Measurements from ENCODE around the gene MYOZ2. TPM values are rescaled to one million over a fixed set of nuclear protein-coding genes. Genes with fewer than 3 reads are reported as not detected.

Gene MYOZ2
- total and polyA plus RNA-seq, 2 of the 13 experiments (the other 11 are each of a cell fraction or from before 2014, with no cell fraction given): 0.03 TPM; not detected in 1

GRCh38 chr4:119212964-119213606 is 77.5 kb downstream of the MYOZ2 start (continued):
- TF ChIP-seq, protein P1, sequence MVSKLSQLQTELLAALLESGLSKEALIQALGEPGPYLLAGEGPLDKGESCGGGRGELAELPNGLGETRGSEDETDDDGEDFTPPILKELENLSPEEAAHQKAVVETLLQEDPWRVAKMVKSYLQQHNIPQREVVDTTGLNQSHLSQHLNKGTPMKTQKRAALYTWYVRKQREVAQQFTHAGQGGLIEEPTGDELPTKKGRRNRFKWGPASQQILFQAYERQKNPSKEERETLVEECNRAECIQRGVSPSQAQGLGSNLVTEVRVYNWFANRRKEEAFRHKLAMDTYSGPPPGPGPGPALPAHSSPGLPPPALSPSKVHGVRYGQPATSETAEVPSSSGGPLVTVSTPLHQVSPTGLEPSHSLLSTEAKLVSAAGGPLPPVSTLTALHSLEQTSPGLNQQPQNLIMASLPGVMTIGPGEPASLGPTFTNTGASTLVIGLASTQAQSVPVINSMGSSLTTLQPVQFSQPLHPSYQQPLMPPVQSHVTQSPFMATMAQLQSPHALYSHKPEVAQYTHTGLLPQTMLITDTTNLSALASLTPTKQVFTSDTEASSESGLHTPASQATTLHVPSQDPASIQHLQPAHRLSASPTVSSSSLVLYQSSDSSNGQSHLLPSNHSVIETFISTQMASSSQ (IDR thresholded peaks at IDR 0.05; ENCODE audit: low read depth): no peak; the same call in 1 of the 2 replicates
- TF ChIP-seq, protein P1 (CRISPR knock-in tag; IDR thresholded peaks at IDR 0.05; ENCODE audit: borderline replicate concordance): no peak; the same call in 1 of the 2 replicates
- TF ChIP-seq ZNF274 (CRISPR knock-in tag; IDR thresholded peaks at IDR 0.05) (peak; percentile 80), HES4 (CRISPR knock-in tag; IDR thresholded peaks at IDR 0.05; ENCODE audit: borderline replicate concordance) (no peak), MXI1 (IDR thresholded peaks at IDR 0.05; ENCODE audit: borderline replicate concordance, low read depth, low read length) (no peak), ZNF780A (CRISPR knock-in tag; IDR thresholded peaks at IDR 0.05) (0 out of 2 replicates have a peak, but pooled peaks have one; percentile 67), ZNF225 (CRISPR knock-in tag; IDR thresholded peaks at IDR 0.05) (no peak), ZNF484 (CRISPR knock-in tag; IDR thresholded peaks at IDR 0.05; ENCODE audit: borderline replicate concordance, low read depth) (no peak), PPARG (CRISPR knock-in tag; conservative IDR thresholded peaks at IDR 0.05) (no peak), ZNF496 (CRISPR knock-in tag; IDR thresholded peaks at IDR 0.05; ENCODE audit: insufficient replicate concordance) (no peak), GATA4 (IDR thresholded peaks at IDR 0.05; ENCODE audit: borderline replicate concordance, low read depth) (no peak), KDM5A (IDR thresholded peaks at IDR 0.05; ENCODE audit: borderline replicate concordance, low read length) (peak; percentile 56; the same call in 1 of the 2 replicates), SPEN (CRISPR knock-in tag; IDR thresholded peaks at IDR 0.05; ENCODE audit: low read depth) (peak; percentile 44), NR1H2 (CRISPR knock-in tag; IDR thresholded peaks at IDR 0.05; ENCODE audit: borderline replicate concordance, low read depth) (no peak), JUN (CRISPR knock-in tag; IDR thresholded peaks at IDR 0.05) (no peak), NAIF1 (CRISPR knock-in tag; IDR thresholded peaks at IDR 0.05; ENCODE audit: borderline replicate concordance) (no peak), ZBTB26 (CRISPR knock-in tag; IDR thresholded peaks at IDR 0.05; ENCODE audit: borderline replicate concordance) (no peak; the same call in 1 of the 2 replicates), NR3C1 (CRISPR knock-in tag; IDR thresholded peaks at IDR 0.05) (no peak)
- TF ChIP-seq, protein P2, sequence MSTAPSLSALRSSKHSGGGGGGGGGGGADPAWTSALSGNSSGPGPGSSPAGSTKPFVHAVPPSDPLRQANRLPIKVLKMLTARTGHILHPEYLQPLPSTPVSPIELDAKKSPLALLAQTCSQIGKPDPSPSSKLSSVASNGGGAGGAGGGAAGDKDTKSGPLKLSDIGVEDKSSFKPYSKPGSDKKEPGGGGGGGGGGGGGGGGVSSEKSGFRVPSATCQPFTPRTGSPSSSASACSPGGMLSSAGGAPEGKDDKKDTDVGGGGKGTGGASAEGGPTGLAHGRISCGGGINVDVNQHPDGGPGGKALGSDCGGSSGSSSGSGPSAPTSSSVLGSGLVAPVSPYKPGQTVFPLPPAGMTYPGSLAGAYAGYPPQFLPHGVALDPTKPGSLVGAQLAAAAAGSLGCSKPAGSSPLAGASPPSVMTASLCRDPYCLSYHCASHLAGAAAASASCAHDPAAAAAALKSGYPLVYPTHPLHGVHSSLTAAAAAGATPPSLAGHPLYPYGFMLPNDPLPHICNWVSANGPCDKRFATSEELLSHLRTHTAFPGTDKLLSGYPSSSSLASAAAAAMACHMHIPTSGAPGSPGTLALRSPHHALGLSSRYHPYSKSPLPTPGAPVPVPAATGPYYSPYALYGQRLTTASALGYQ (CRISPR knock-in tag; IDR thresholded peaks at IDR 0.05): no peak
- TF ChIP-seq, protein P3, sequence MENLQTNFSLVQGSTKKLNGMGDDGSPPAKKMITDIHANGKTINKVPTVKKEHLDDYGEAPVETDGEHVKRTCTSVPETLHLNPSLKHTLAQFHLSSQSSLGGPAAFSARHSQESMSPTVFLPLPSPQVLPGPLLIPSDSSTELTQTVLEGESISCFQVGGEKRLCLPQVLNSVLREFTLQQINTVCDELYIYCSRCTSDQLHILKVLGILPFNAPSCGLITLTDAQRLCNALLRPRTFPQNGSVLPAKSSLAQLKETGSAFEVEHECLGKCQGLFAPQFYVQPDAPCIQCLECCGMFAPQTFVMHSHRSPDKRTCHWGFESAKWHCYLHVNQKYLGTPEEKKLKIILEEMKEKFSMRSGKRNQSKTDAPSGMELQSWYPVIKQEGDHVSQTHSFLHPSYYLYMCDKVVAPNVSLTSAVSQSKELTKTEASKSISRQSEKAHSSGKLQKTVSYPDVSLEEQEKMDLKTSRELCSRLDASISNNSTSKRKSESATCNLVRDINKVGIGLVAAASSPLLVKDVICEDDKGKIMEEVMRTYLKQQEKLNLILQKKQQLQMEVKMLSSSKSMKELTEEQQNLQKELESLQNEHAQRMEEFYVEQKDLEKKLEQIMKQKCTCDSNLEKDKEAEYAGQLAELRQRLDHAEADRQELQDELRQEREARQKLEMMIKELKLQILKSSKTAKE (CRISPR knock-in tag; IDR thresholded peaks at IDR 0.05; ENCODE audit: borderline replicate concordance): peak; percentile 40; the same call in 1 of the 2 replicates

Data from HepG2 (cell line).